HepG2 (cell line): ENCODE results near the gene MAPK1. TPM values are rescaled to one million over a fixed set of nuclear protein-coding genes. Genes with fewer than 3 reads are reported as not detected.

Experiments used
- AHR ChIP-seq: IDR thresholded peaks from 2 replicates; pipeline ENCODE4 v1.6.1; 2018; ENCODE audit warnings: missing genetic modification reagents, missing compliant biosample characterization
- BCL6 ChIP-seq: IDR thresholded peaks from 2 replicates; pipeline ENCODE4 v1.6.1; 2016; ENCODE audit warnings: missing genetic modification reagents, missing compliant biosample characterization
- CREM ChIP-seq, 2 experiments: sonication (generic) in 1 of 2; formaldehyde crosslinking in 1 of 2; IDR thresholded peaks; 2 replicates each; pipeline versions ENCODE4 v1.4.0 to v1.6.1; 2016 to 2020; ENCODE audit warnings: antibody characterized with exemption in 1 of 2, mild to moderate bottlenecking in 1 of 2, missing genetic modification reagents in 1 of 2
- FOXK1 ChIP-seq: sonication (generic); formaldehyde crosslinking; IDR thresholded peaks from 2 replicates; pipeline ENCODE4 v1.4.0; 2020; ENCODE audit warnings: low read depth, missing genetic modification reagents, borderline replicate concordance
- GATAD2A ChIP-seq: IDR thresholded peaks from 2 replicates; pipeline ENCODE4 v1.6.1; 2016
- JUNB ChIP-seq: sonication (generic); formaldehyde crosslinking; IDR thresholded peaks from 2 replicates; pipeline ENCODE4 v1.8.0; 2022; ENCODE audit warnings: missing genetic modification reagents, mild to moderate bottlenecking, borderline replicate concordance
- KDM3A ChIP-seq: IDR thresholded peaks from 2 replicates; pipeline ENCODE4 v1.6.1; 2018; ENCODE audit warnings: low read depth, missing compliant biosample characterization
- KLF13 ChIP-seq: sonication (generic); formaldehyde crosslinking; IDR thresholded peaks from 2 replicates; pipeline ENCODE4 v1.4.0; 2020; ENCODE audit warnings: mild to moderate bottlenecking, missing genetic modification reagents
- KMT2A ChIP-seq: sonication (generic); formaldehyde crosslinking; IDR thresholded peaks from 2 replicates; pipeline ENCODE4 v1.4.0; 2020; ENCODE audit warnings: missing genetic modification reagents
- MED1 ChIP-seq: sonication (generic); formaldehyde crosslinking; IDR thresholded peaks from 2 replicates; pipeline ENCODE4 v1.4.0; 2020; ENCODE audit warnings: missing genetic modification reagents
- NFE2L1 ChIP-seq: sonication (generic); formaldehyde crosslinking; IDR thresholded peaks from 2 replicates; pipeline ENCODE4 v1.4.0; 2020; ENCODE audit warnings: missing genetic modification reagents, mild to moderate bottlenecking, borderline replicate concordance
- NFIC ChIP-seq: IDR thresholded peaks from 2 replicates; pipeline ENCODE4 v1.6.1; 2012; ENCODE audit warnings: mild to moderate bottlenecking, low read length, inconsistent platforms
- NONO ChIP-seq, 2 experiments: fragments of 450-650 bp in 1 of 2; sonication (generic) in 1 of 2; formaldehyde crosslinking in 1 of 2; IDR thresholded peaks in 1 of 2; conservative IDR thresholded peaks in 1 of 2; 2 replicates each; pipeline versions ENCODE4 v1.6.1 to v1.8.0; 2017 to 2022; ENCODE audit warnings: mild to moderate bottlenecking in 1 of 2, missing genetic modification reagents in 1 of 2, moderate library complexity in 1 of 2
- NR2F6 ChIP-seq, 2 experiments: IDR thresholded peaks; 2 replicates each; pipeline ENCODE4 v1.6.1; 2016; ENCODE audit warnings: antibody characterized with exemption in 1 of 2, mild to moderate bottlenecking in 1 of 2
- ZNF224 ChIP-seq: sonication (generic); formaldehyde crosslinking; IDR thresholded peaks from 2 replicates; pipeline ENCODE4 v1.5.0; 2020; ENCODE audit warnings: mild to moderate bottlenecking, missing genetic modification reagents
- ZNF672 ChIP-seq: sonication (generic); formaldehyde crosslinking; IDR thresholded peaks from 2 replicates; pipeline ENCODE4 v1.8.1; 2022; ENCODE audit warnings: missing genetic modification reagents
- ZNF709 ChIP-seq: sonication (generic); formaldehyde crosslinking; IDR thresholded peaks from 2 replicates; pipeline ENCODE4 v1.5.0; 2020; ENCODE audit warnings: mild to moderate bottlenecking, missing genetic modification reagents
- ZNF724P ChIP-seq: sonication (generic); formaldehyde crosslinking; IDR thresholded peaks from 2 replicates; pipeline ENCODE4 v1.8.0; 2022; ENCODE audit warnings: missing genetic modification reagents, borderline replicate concordance
- ZNF746 ChIP-seq: sonication (generic); formaldehyde crosslinking; IDR thresholded peaks from 2 replicates; pipeline ENCODE4 v1.8.0; 2022; ENCODE audit warnings: mild to moderate bottlenecking, missing genetic modification reagents
- polyA plus RNA-seq, 8 experiments: library from polyadenylated mRNA; depleted of rRNA in 3 of 8; stranded (reverse) in 7 of 8; unstranded in 1 of 8; fragments of >200 nt; fragmentation: Illumina TruSeq in 4 of 8; extraction: Trizol in 4 of 8; gene quantifications; 2 replicates each; pipeline versions ENCODE4 v1.2.1 to v1.2.3, GENCODE V29; 2011 to 2016; ENCODE audit warnings: low read depth in 4 of 8, missing spikeins in 1 of 8, mixed read lengths in 1 of 8; ENCODE audit not compliant: insufficient read depth in 1 of 8
- total RNA-seq, 5 experiments: library from RNA; depleted of rRNA; stranded (reverse); fragments of >200 nt; fragmentation: Illumina TruSeq; extraction: Trizol; gene quantifications; 2 replicates each; pipeline ENCODE4 v1.2.3, GENCODE V29; 2016; ENCODE audit warnings: low read depth in 1 of 5
- TF ChIP-seq, protein P1 (sequence below): sonication (generic); formaldehyde crosslinking; IDR thresholded peaks from 2 replicates; pipeline ENCODE4 v1.4.0; 2020; ENCODE audit warnings: mild to moderate bottlenecking, missing genetic modification reagents
- TF ChIP-seq, protein P2 (sequence below): sonication (generic); formaldehyde crosslinking; IDR thresholded peaks from 2 replicates; pipeline ENCODE4 v1.5.1; 2020; ENCODE audit warnings: missing genetic modification reagents, mild to moderate bottlenecking, borderline replicate concordance
- TF ChIP-seq, protein P3 (sequence below): sonication (generic); formaldehyde crosslinking; IDR thresholded peaks from 2 replicates; pipeline ENCODE4 v1.4.0; 2020; ENCODE audit warnings: mild to moderate bottlenecking, missing genetic modification reagents
- TF ChIP-seq, protein P4 (sequence below): IDR thresholded peaks from 2 replicates; pipeline ENCODE4 v1.6.1; 2016; ENCODE audit warnings: missing genetic modification reagents, missing compliant biosample characterization
- TF ChIP-seq, protein P5 (sequence below): IDR thresholded peaks from 2 replicates; pipeline ENCODE4 v1.6.1; 2016

MAPK1 gene
- total and polyA plus RNA-seq, 2 of the 13 experiments (the other 11 are each of a cell fraction or from before 2014, with no cell fraction given), result 107 to 114 TPM

DNA sequence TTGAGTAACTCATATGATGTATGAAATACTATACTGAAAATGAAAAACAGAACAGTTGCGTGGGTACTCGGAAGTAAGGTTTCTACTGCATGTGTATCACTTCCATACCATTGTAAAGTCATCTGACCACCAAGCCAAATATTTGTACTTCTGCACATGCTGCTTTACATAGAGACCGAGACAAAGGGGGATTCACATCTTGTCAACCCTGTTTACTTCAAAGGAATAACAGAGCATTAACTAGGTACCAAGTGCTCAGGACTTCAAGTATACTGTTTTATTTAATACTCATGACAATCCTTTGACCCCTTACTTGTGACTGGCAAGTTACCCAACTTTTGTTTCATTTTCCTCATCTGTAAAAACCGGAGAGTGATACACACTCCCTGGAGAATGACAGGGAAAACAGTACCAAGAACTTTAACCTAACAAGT lies 9.9 kb downstream of the MAPK1 start (continued):
- TF ChIP-seq BCL6 (CRISPR knock-in tag) (0 out of 2 replicates have a peak, but pooled peaks have one; percentile 22), NFIC (peak; percentile 57; the same call in 1 of the 2 replicates), ZNF746 (CRISPR knock-in tag) (no peak), AHR (CRISPR knock-in tag) (no peak), GATAD2A (CRISPR knock-in tag) (peak; percentile 92), FOXK1 (CRISPR knock-in tag) (peak; percentile 36; the same call in 1 of the 2 replicates), ZNF724P (CRISPR knock-in tag) (no peak), JUNB (CRISPR knock-in tag) (no peak), KLF13 (CRISPR knock-in tag) (no peak), CREM (IDR thresholded peaks at IDR 0.05) (peak; percentile 30; the same call in 1 of the 2 replicates), CREM (CRISPR knock-in tag; IDR thresholded peaks at IDR 0.05) (no peak), ZNF224 (CRISPR knock-in tag) (no peak), MED1 (CRISPR knock-in tag) (peak; percentile 59; the same call in 1 of the 2 replicates), NONO (IDR thresholded peaks at IDR 0.05) (no peak), NONO (CRISPR knock-in tag; conservative IDR thresholded peaks at IDR 0.05) (no peak), KMT2A (peak; percentile 48; the same call in 1 of the 2 replicates), KDM3A (CRISPR knock-in tag) (no peak), NFE2L1 (CRISPR knock-in tag) (no peak), ZNF672 (CRISPR knock-in tag) (no peak), NR2F6 (IDR thresholded peaks at IDR 0.05) (peak; percentile 68), NR2F6 (CRISPR knock-in tag; IDR thresholded peaks at IDR 0.05) (peak; percentile 64; the same call in 1 of the 2 replicates), ZNF709 (CRISPR knock-in tag) (no peak)
- TF ChIP-seq, protein P1, sequence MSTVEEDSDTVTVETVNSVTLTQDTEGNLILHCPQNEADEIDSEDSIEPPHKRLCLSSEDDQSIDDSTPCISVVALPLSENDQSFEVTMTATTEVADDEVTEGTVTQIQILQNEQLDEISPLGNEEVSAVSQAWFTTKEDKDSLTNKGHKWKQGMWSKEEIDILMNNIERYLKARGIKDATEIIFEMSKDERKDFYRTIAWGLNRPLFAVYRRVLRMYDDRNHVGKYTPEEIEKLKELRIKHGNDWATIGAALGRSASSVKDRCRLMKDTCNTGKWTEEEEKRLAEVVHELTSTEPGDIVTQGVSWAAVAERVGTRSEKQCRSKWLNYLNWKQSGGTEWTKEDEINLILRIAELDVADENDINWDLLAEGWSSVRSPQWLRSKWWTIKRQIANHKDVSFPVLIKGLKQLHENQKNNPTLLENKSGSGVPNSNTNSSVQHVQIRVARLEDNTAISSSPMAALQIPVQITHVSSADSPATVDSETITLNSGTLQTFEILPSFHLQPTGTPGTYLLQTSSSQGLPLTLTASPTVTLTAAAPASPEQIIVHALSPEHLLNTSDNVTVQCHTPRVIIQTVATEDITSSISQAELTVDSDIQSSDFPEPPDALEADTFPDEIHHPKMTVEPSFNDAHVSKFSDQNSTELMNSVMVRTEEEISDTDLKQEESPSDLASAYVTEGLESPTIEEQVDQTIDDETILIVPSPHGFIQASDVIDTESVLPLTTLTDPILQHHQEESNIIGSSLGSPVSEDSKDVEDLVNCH (CRISPR knock-in tag), result no peak
- TF ChIP-seq, protein P2, sequence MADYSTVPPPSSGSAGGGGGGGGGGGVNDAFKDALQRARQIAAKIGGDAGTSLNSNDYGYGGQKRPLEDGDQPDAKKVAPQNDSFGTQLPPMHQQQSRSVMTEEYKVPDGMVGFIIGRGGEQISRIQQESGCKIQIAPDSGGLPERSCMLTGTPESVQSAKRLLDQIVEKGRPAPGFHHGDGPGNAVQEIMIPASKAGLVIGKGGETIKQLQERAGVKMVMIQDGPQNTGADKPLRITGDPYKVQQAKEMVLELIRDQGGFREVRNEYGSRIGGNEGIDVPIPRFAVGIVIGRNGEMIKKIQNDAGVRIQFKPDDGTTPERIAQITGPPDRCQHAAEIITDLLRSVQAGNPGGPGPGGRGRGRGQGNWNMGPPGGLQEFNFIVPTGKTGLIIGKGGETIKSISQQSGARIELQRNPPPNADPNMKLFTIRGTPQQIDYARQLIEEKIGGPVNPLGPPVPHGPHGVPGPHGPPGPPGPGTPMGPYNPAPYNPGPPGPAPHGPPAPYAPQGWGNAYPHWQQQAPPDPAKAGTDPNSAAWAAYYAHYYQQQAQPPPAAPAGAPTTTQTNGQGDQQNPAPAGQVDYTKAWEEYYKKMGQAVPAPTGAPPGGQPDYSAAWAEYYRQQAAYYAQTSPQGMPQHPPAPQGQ (CRISPR knock-in tag), result no peak
- TF ChIP-seq, protein P3, sequence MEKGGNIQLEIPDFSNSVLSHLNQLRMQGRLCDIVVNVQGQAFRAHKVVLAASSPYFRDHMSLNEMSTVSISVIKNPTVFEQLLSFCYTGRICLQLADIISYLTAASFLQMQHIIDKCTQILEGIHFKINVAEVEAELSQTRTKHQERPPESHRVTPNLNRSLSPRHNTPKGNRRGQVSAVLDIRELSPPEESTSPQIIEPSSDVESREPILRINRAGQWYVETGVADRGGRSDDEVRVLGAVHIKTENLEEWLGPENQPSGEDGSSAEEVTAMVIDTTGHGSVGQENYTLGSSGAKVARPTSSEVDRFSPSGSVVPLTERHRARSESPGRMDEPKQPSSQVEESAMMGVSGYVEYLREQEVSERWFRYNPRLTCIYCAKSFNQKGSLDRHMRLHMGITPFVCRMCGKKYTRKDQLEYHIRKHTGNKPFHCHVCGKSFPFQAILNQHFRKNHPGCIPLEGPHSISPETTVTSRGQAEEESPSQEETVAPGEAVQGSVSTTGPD, result no peak
- TF ChIP-seq, protein P4, sequence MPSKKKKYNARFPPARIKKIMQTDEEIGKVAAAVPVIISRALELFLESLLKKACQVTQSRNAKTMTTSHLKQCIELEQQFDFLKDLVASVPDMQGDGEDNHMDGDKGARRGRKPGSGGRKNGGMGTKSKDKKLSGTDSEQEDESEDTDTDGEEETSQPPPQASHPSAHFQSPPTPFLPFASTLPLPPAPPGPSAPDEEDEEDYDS (CRISPR knock-in tag), result no peak
- TF ChIP-seq, protein P5, sequence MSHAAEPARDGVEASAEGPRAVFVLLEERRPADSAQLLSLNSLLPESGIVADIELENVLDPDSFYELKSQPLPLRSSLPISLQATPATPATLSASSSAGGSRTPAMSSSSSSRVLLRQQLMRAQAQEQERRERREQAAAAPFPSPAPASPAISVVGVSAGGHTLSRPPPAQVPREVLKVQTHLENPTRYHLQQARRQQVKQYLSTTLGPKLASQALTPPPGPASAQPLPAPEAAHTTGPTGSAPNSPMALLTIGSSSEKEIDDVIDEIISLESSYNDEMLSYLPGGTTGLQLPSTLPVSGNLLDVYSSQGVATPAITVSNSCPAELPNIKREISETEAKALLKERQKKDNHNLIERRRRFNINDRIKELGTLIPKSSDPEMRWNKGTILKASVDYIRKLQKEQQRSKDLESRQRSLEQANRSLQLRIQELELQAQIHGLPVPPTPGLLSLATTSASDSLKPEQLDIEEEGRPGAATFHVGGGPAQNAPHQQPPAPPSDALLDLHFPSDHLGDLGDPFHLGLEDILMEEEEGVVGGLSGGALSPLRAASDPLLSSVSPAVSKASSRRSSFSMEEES, result peak; percentile 98
